Thoracic aorta (tissue), 2 donors: Measurements from ENCODE around the gene GAS6. TPM values are rescaled to one million over a fixed set of nuclear protein-coding genes. Genes with fewer than 3 reads are reported as not detected.
A peak's percentile ranks its signal among the peaks of the same experiment; 100 is the strongest.

ENCODE experiments used
- ATAC-seq: fragments of 150-250 bp; one replicate; pipeline ENCODE4 v1.8.0; 2017; ENCODE audit warnings: low read depth; ENCODE audit not compliant: insufficient number of reproducible peaks, low FRiP score
- DNase-seq: peaks from one replicate; pipeline ENCODE4 v3.0.0-alpha.2; 2020; ENCODE audit warnings: low spot score
- H3K27ac ChIP-seq, 2 donors: fragments of 200-600 bp; sonication (generic); 1 replicate in 1 of 2; 2 replicates in 1 of 2; pipeline ENCODE4 v1.5.1; 2016; ENCODE audit warnings: mild to moderate bottlenecking in 2 of 2, moderate library complexity in 2 of 2
- H3K27me3 ChIP-seq: fragments of 200-600 bp; sonication (generic); replicated peaks from 2 replicates; pipeline ENCODE4 v1.6.0; 2016; ENCODE audit warnings: mild to moderate bottlenecking; ENCODE audit not compliant: insufficient read depth
- H3K36me3 ChIP-seq: fragments of 200-600 bp; sonication (generic); one replicate; pipeline ENCODE4 v1.5.1; 2016
- H3K4me1 ChIP-seq, 2 donors: fragments of 200-600 bp; sonication (generic); 1 replicate in 1 of 2; 2 replicates in 1 of 2; pipeline versions ENCODE4 v1.5.1 to v1.6.0; 2016; ENCODE audit warnings: low read depth in 2 of 2, mild to moderate bottlenecking in 1 of 2; ENCODE audit not compliant: control insufficient read depth in 1 of 2
- H3K4me3 ChIP-seq: fragments of 200-600 bp; sonication (generic); 2 replicates; pipeline ENCODE4 v1.5.1; 2016; ENCODE audit warnings: mild to moderate bottlenecking
- H3K9me3 ChIP-seq: fragments of 200-600 bp; sonication (generic); 2 replicates; pipeline ENCODE4 v1.5.1; 2016
- CTCF ChIP-seq: fragments of 200-600 bp; sonication (generic); IDR thresholded peaks from one replicate; pipeline ENCODE4 v1.5.1; 2019; ENCODE audit warnings: antibody characterized with exemption
- total RNA-seq, 2 donors: library from RNA; depleted of rRNA; stranded (reverse); fragments of >200 nt; gene quantifications; one replicate each; pipeline versions ENCODE4 v1.1.0 to v1.2.3, GENCODE V29; 2016

GAS6 gene
- total RNA-seq, 2 donors from 2014 or later: 854 to 1,319 TPM

- Histone ChIP-seq H3K27ac (peak overlapping the region; percentile 72 to 92), H3K9me3 (no peaks in the 10 kb centered on the region), H3K27me3 (no peaks in the 10 kb centered on the region), H3K4me3 (peak overlapping the region; percentile 51), H3K36me3 (peaks cover 28% of the 10 kb centered on the region), H3K4me1 (peaks cover 28 to 57% of the 10 kb centered on the region in 2 donors)
- no peak for ATAC-seq
- no peak for DNase-seq
- TF ChIP-seq CTCF: no peak
Measured at GRCh38 chr13:113819731-113820715, 43.9 kb downstream of the GAS6 start.

GRCh38 chr13:113819341-113819730 is 44.5 kb downstream of the GAS6 start:
- no peak for ATAC-seq
- Histone ChIP-seq H3K4me3 (no peak overlapping the region), H3K27ac (peak overlapping the region; percentile 72 to 92), H3K27me3 (no peaks in the 10 kb centered on the region), H3K9me3 (no peaks in the 10 kb centered on the region), H3K4me1 (peaks cover 31 to 64% of the 10 kb centered on the region in 2 donors), H3K36me3 (peaks cover 27% of the 10 kb centered on the region)
- no peak for TF ChIP-seq CTCF
- DNase-seq: no peak

- Histone ChIP-seq H3K27me3 (no peaks in the 10 kb centered on the region), H3K9me3 (no peaks in the 10 kb centered on the region), H3K4me1 (peaks cover 35 to 69% of the 10 kb centered on the region in 2 donors), H3K36me3 (peaks cover 24% of the 10 kb centered on the region), H3K27ac (peak overlapping the region; percentile 72 to 92), H3K4me3 (no peak overlapping the region)
- DNase-seq (no peak), ATAC-seq (no peak)
- TF ChIP-seq CTCF: no peak
Measured at GRCh38 chr13:113818700-113819295, 45.1 kb downstream of the GAS6 start.

GRCh38 chr13:113817860-113818691 is 45.8 kb downstream of the GAS6 start:
- Histone ChIP-seq H3K36me3 (peaks cover 17% of the 10 kb centered on the region), H3K9me3 (no peaks in the 10 kb centered on the region), H3K4me3 (no peak overlapping the region), H3K27ac (peak overlapping the region; percentile 72 to 92), H3K27me3 (no peaks in the 10 kb centered on the region), H3K4me1 (peaks cover 41 to 77% of the 10 kb centered on the region in 2 donors)
- no peak for ATAC-seq
- no peak for DNase-seq
- no peak for TF ChIP-seq CTCF
